HEK293T (cell line): ENCODE data around the gene TMEM151B.

Experiments
- CTBP1 ChIP-seq: fragments of 450-650 bp; IDR thresholded peaks from 2 replicates; pipeline ENCODE4 v1.6.1; 2016; ENCODE audit warnings: borderline replicate concordance
- FOXA1 ChIP-seq: fragments of 450-650 bp; IDR thresholded peaks from 2 replicates; pipeline ENCODE4 v1.6.1; 2016; ENCODE audit warnings: mild to moderate bottlenecking
- FOXK2 ChIP-seq: fragments of 450-650 bp; IDR thresholded peaks from 2 replicates; pipeline ENCODE4 v1.6.1; 2016; ENCODE audit warnings: mild to moderate bottlenecking
- FOXM1 ChIP-seq: fragments of 450-650 bp; IDR thresholded peaks from 2 replicates; pipeline ENCODE4 v1.6.1; 2017; ENCODE audit warnings: mild to moderate bottlenecking, borderline replicate concordance
- SP1 ChIP-seq: fragments of 450-650 bp; IDR thresholded peaks from 2 replicates; pipeline ENCODE4 v1.6.1; 2017
- SUZ12 ChIP-seq: fragments of 450-650 bp; IDR thresholded peaks from 2 replicates; pipeline ENCODE4 v1.6.1; 2016; ENCODE audit warnings: mild to moderate bottlenecking
- TF ChIP-seq, protein P1 (sequence below): fragments of 450-650 bp; IDR thresholded peaks from 2 replicates; pipeline ENCODE4 v1.6.1; 2016

DNA sequence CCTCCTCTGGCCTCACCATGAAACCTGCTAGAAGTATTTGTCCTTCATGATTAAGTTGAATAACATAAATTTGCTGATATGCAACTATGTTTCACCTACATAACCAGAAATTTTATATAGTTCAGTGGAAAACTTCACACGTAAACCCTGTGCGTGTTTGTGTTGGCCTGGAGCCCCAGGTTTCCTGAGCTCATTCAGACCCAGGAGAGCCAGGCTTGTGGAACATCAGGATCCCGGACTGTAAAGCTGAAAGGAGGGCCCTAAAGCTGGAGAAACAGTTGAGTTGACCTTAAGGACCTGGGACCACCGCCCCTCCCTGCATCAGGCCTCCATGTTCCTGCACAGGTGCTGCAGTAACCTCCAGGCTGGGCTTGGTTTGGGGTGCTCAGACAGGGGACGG, 69.1 kb downstream of the TMEM151B start:
- TF ChIP-seq FOXK2, result no peak
- TF ChIP-seq, protein P1, sequence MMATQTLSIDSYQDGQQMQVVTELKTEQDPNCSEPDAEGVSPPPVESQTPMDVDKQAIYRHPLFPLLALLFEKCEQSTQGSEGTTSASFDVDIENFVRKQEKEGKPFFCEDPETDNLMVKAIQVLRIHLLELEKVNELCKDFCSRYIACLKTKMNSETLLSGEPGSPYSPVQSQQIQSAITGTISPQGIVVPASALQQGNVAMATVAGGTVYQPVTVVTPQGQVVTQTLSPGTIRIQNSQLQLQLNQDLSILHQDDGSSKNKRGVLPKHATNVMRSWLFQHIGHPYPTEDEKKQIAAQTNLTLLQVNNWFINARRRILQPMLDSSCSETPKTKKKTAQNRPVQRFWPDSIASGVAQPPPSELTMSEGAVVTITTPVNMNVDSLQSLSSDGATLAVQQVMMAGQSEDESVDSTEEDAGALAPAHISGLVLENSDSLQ, result no peak
- no peak for TF ChIP-seq FOXA1
- no peak for TF ChIP-seq CTBP1
- TF ChIP-seq SUZ12, result no peak
- TF ChIP-seq SP1, result no peak
- TF ChIP-seq FOXM1, result no peak
